Prostate gland (tissue), 2 donors: ENCODE data around the gene THRAP3.

Experiments used
- POLR2AphosphoS5 ChIP-seq: sonication (generic); formaldehyde crosslinking; IDR thresholded peaks from one replicate; pipeline ENCODE4 v1.6.1; 2017; ENCODE audit warnings: antibody characterized with exemption
- TF ChIP-seq, protein P1 (sequence below), 4 experiments: fragments of 200-600 bp in 2 of 4; fragments of 450-650 bp in 2 of 4; sonication (generic) in 2 of 4; IDR thresholded peaks; 1 replicate in 3 of 4; 2 replicates in 1 of 4; pipeline ENCODE4 v1.5.1; 2016 to 2019; ENCODE audit warnings: antibody characterized with exemption in 4 of 4, mild to moderate bottlenecking in 2 of 4, moderate library complexity in 2 of 4

DNA sequence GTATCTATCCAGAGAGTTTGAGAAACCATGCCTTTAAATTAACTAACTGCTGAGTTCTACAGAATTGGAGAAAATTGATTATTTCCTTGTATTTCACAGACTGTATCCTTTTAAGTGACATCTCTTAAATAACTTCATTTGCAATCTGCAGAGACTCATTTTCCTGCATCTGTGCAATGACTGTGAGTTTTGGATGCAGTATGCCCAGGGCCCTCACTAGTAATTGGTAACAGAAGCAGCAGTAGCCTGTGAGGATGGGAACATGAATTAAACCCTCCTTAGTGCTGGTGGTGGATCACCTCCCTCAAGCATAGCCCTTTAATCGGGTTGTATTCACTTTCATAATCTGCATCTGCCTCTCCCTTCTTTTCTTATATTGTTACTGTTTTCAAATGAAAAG is 60.3 kb downstream of the THRAP3 start:
- TF ChIP-seq, protein P1, sequence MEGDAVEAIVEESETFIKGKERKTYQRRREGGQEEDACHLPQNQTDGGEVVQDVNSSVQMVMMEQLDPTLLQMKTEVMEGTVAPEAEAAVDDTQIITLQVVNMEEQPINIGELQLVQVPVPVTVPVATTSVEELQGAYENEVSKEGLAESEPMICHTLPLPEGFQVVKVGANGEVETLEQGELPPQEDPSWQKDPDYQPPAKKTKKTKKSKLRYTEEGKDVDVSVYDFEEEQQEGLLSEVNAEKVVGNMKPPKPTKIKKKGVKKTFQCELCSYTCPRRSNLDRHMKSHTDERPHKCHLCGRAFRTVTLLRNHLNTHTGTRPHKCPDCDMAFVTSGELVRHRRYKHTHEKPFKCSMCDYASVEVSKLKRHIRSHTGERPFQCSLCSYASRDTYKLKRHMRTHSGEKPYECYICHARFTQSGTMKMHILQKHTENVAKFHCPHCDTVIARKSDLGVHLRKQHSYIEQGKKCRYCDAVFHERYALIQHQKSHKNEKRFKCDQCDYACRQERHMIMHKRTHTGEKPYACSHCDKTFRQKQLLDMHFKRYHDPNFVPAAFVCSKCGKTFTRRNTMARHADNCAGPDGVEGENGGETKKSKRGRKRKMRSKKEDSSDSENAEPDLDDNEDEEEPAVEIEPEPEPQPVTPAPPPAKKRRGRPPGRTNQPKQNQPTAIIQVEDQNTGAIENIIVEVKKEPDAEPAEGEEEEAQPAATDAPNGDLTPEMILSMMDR (IDR thresholded peaks at IDR 0.05), result no peak
- TF ChIP-seq POLR2AphosphoS5, result no peak
